HEK293 (cell line): Measurements from ENCODE around the gene GREB1L.
A peak's percentile ranks its signal among the peaks of the same experiment; 100 is the strongest.

Source experiments
- CTCF ChIA-PET: fragments of 350-600 bp; formaldehyde crosslinking; extraction: SDS; loops from one replicate; lab custom pipeline; 2021; ENCODE audit warnings: antibody characterized with exemption; lab: Yijun Ruan, JAX
- POLR2A ChIA-PET: fragments of 300-600 bp; formaldehyde crosslinking; extraction: SDS; loops from one replicate; lab custom pipeline; 2020; ENCODE audit warnings: antibody characterized with exemption, inconsistent platforms; lab: Yijun Ruan, JAX
- H3K27ac ChIP-seq: fragments of 200-500 bp; sonication (Bioruptor generic); 2 replicates; pipeline ENCODE4 v1.5.1; 2014; ENCODE audit warnings: low read depth, low read length, control low read depth, inconsistent platforms; ENCODE audit errors: extremely low read depth
- H3K36me3 ChIP-seq, 2 experiments: fragments of 200-500 bp in 1 of 2; sonication (Bioruptor generic) in 1 of 2; 1 replicate in 1 of 2; 2 replicates in 1 of 2; pipeline ENCODE4 v1.5.1; 2014 to 2017; ENCODE audit warnings: inconsistent platforms in 2 of 2, low read length in 2 of 2; ENCODE audit not compliant: control insufficient read depth in 2 of 2, insufficient read depth in 1 of 2
- H3K4me1 ChIP-seq: fragments of 200-500 bp; sonication (Bioruptor generic); 2 replicates; pipeline ENCODE4 v1.5.1; 2014; ENCODE audit warnings: mild to moderate bottlenecking, low read length, inconsistent platforms; ENCODE audit not compliant: control insufficient read depth, insufficient read depth
- H3K4me3 ChIP-seq: 2 replicates; pipeline ENCODE4 v1.5.1; 2011; ENCODE audit warnings: low read depth, mild to moderate bottlenecking, control low read depth, low read length, moderate library complexity
- H3K9me3 ChIP-seq: fragments of 200-500 bp; sonication (Bioruptor generic); 2 replicates; pipeline ENCODE4 v1.5.1; 2014; ENCODE audit warnings: low read depth, low read length, inconsistent platforms; ENCODE audit not compliant: control insufficient read depth, insufficient read depth
- ATF2 ChIP-seq: fragments of 450-650 bp; formaldehyde crosslinking; IDR thresholded peaks from 2 replicates; pipeline ENCODE4 v1.5.1; 2016; ENCODE audit warnings: missing biosample characterization, missing genetic modification characterization, low read depth
- GFI1B ChIP-seq: fragments of 450-650 bp; formaldehyde crosslinking; IDR thresholded peaks from 2 replicates; pipeline ENCODE4 v1.5.1; 2016; ENCODE audit warnings: missing biosample characterization, missing genetic modification characterization
- KLF1 ChIP-seq: fragments of 450-650 bp; formaldehyde crosslinking; IDR thresholded peaks from 2 replicates; pipeline ENCODE4 v1.5.1; 2016; ENCODE audit warnings: missing biosample characterization, missing genetic modification characterization
- OSR2 ChIP-seq: fragments of 450-650 bp; formaldehyde crosslinking; IDR thresholded peaks from 2 replicates; pipeline ENCODE4 v1.5.1; 2016; ENCODE audit warnings: missing biosample characterization, missing genetic modification characterization
- SCRT1 ChIP-seq: fragments of 450-650 bp; formaldehyde crosslinking; IDR thresholded peaks from 2 replicates; pipeline ENCODE4 v1.5.1; 2016; ENCODE audit warnings: missing biosample characterization, missing genetic modification characterization, borderline replicate concordance
- SCRT2 ChIP-seq: fragments of 450-650 bp; formaldehyde crosslinking; IDR thresholded peaks from 2 replicates; pipeline ENCODE4 v1.5.1; 2016; ENCODE audit warnings: missing biosample characterization, missing genetic modification characterization
- TRIM28 ChIP-seq: IDR thresholded peaks from 2 replicates; pipeline ENCODE4 v1.6.1; 2011; ENCODE audit warnings: low read length, control low read depth, borderline replicate concordance
- ZBTB44 ChIP-seq: fragments of 450-650 bp; IDR thresholded peaks from 2 replicates; pipeline ENCODE4 v1.5.1; 2018; ENCODE audit warnings: missing biosample characterization, mild to moderate bottlenecking, missing genetic modification characterization
- ZBTB49 ChIP-seq: fragments of 450-650 bp; formaldehyde crosslinking; IDR thresholded peaks from 2 replicates; pipeline ENCODE4 v1.5.1; 2016; ENCODE audit warnings: missing biosample characterization, missing genetic modification characterization, low read depth
- ZBTB8A ChIP-seq: fragments of 450-650 bp; formaldehyde crosslinking; IDR thresholded peaks from 2 replicates; pipeline ENCODE4 v1.5.1; 2016; ENCODE audit warnings: missing biosample characterization, missing genetic modification characterization
- ZNF169 ChIP-seq: fragments of 450-650 bp; formaldehyde crosslinking; IDR thresholded peaks from 2 replicates; pipeline ENCODE4 v1.5.1; 2016; ENCODE audit warnings: missing biosample characterization, missing genetic modification characterization
- ZNF239 ChIP-seq: fragments of 450-650 bp; formaldehyde crosslinking; IDR thresholded peaks from 2 replicates; pipeline ENCODE4 v1.5.1; 2016; ENCODE audit warnings: missing biosample characterization, missing genetic modification characterization
- ZNF266 ChIP-seq: fragments of 450-650 bp; formaldehyde crosslinking; IDR thresholded peaks from 2 replicates; pipeline ENCODE4 v1.5.1; 2016; ENCODE audit warnings: missing biosample characterization, missing genetic modification characterization, low read depth
- ZNF274 ChIP-seq, 2 experiments: fragments of 200-500 bp in 1 of 2; fragments of 450-650 bp in 1 of 2; sonication (Bioruptor generic) in 1 of 2; formaldehyde crosslinking in 1 of 2; IDR thresholded peaks; 2 replicates each; pipeline versions ENCODE4 v1.5.1 to v1.6.1; 2014 to 2016; ENCODE audit warnings: borderline replicate concordance in 1 of 2, inconsistent platforms in 1 of 2, low read length in 1 of 2, missing biosample characterization in 1 of 2, missing genetic modification characterization in 1 of 2
- ZNF280C ChIP-seq: fragments of 450-650 bp; formaldehyde crosslinking; IDR thresholded peaks from 2 replicates; pipeline ENCODE4 v1.5.1; 2016; ENCODE audit warnings: missing biosample characterization, missing genetic modification characterization
- ZNF311 ChIP-seq: fragments of 450-650 bp; formaldehyde crosslinking; IDR thresholded peaks from 2 replicates; pipeline ENCODE4 v1.5.1; 2017; ENCODE audit warnings: missing biosample characterization, missing genetic modification characterization, borderline replicate concordance
- ZNF341 ChIP-seq: fragments of 450-650 bp; formaldehyde crosslinking; IDR thresholded peaks from 2 replicates; pipeline ENCODE4; 2016; ENCODE audit warnings: low read depth, missing biosample characterization, missing genetic modification characterization
- ZNF362 ChIP-seq: fragments of 450-650 bp; formaldehyde crosslinking; IDR thresholded peaks from 2 replicates; pipeline ENCODE4 v1.5.1; 2016; ENCODE audit warnings: missing biosample characterization, missing genetic modification characterization
- ZNF670 ChIP-seq: fragments of 450-650 bp; formaldehyde crosslinking; IDR thresholded peaks from 2 replicates; pipeline ENCODE4 v1.5.1; 2016; ENCODE audit warnings: missing biosample characterization, missing genetic modification characterization, low read depth
- ZNF692 ChIP-seq: fragments of 450-650 bp; formaldehyde crosslinking; IDR thresholded peaks from 2 replicates; pipeline ENCODE4 v1.5.1; 2016; ENCODE audit warnings: missing biosample characterization, missing genetic modification characterization
- ZNF843 ChIP-seq: fragments of 450-650 bp; formaldehyde crosslinking; IDR thresholded peaks from 2 replicates; pipeline ENCODE4 v1.5.1; 2016; ENCODE audit warnings: missing biosample characterization, missing genetic modification characterization

The GREB1L gene

GRCh38 chr18:21267400-21267799, 25.4 kb downstream of the GREB1L start:
- POLR2A ChIA-PET = no interaction called here
- TF ChIP-seq ZBTB44 (tag by site-specific recombination) (no peak), ZNF843 (no peak), ZBTB8A (tag by site-specific recombination) (no peak), ZNF341 (tag by site-specific recombination) (no peak), ZNF274 (IDR thresholded peaks at IDR 0.05; ENCODE audit: low read length) (no peak), ZNF274 (tag by site-specific recombination; IDR thresholded peaks at IDR 0.05; ENCODE audit: borderline replicate concordance) (no peak), ZNF239 (no peak), ZNF670 (tag by site-specific recombination) (no peak), ZNF280C (no peak)
- no peak overlapping the region for H3K4me3 ChIP-seq
- no peak overlapping the region for H3K27ac ChIP-seq
- no peaks in the 10 kb centered on the region for H3K36me3 ChIP-seq
- CTCF ChIA-PET = no interaction called here
- no peaks in the 10 kb centered on the region for H3K9me3 ChIP-seq
- H3K4me1 ChIP-seq = peaks cover 37% of the 10 kb centered on the region

- H3K9me3 ChIP-seq = no peaks in the 10 kb centered on the region
- no peaks in the 10 kb centered on the region; a peak in 1 of 3 replicates for H3K36me3 ChIP-seq
- no peak overlapping the region for H3K27ac ChIP-seq
- CTCF ChIA-PET = no interaction called here
- peaks cover 23% of the 10 kb centered on the region for H3K4me1 ChIP-seq
- H3K4me3 ChIP-seq = no peak overlapping the region
- POLR2A ChIA-PET = no interaction called here
- TF ChIP-seq SCRT1 (tag by site-specific recombination) (peak; percentile 66; the same call in 1 of the 2 replicates), SCRT2 (tag by site-specific recombination) (peak; percentile 69), ZNF362 (tag by site-specific recombination) (no peak)
Observed at GRCh38 chr18:21269349-21269748, 27.3 kb downstream of the GREB1L start.

GRCh38 chr18:21270453-21270852, 28.4 kb downstream of the GREB1L start:
- Histone ChIP-seq H3K27ac (peak overlapping the region; percentile 44; the same call in 1 of the 2 replicates), H3K4me1 (peaks cover 15% of the 10 kb centered on the region), H3K36me3 (no peaks in the 10 kb centered on the region; a peak in 1 of 3 replicates), H3K4me3 (no peak overlapping the region), H3K9me3 (no peaks in the 10 kb centered on the region)
- ChIA-PET POLR2A (no interaction called here), CTCF (no interaction called here)
- TF ChIP-seq ZNF692 (tag by site-specific recombination) (no peak), ZNF843 (no peak), OSR2 (tag by site-specific recombination) (peak; percentile 15; the same call in 1 of the 2 replicates), ZNF311 (tag by site-specific recombination) (no peak), KLF1 (tag by site-specific recombination) (peak; percentile 77; the same call in 1 of the 2 replicates), GFI1B (tag by site-specific recombination) (no peak), ZNF266 (tag by site-specific recombination) (no peak), TRIM28 (peak; percentile 59; the same call in 1 of the 2 replicates), ZBTB49 (no peak), ZNF169 (tag by site-specific recombination) (no peak), ATF2 (tag by site-specific recombination) (no peak)
